C4-2B (cell line): ENCODE measurements around the gene MT1B.
"Not testable (repeated sequence)": the region's sequence is repeated elsewhere in the genome, so short reads cannot be mapped to it uniquely, and the experiment has no call there.

Source experiments
- H3K27ac ChIP-seq: fragments of 450-650 bp; 2 replicates; pipeline ENCODE4 v1.5.1; 2017
- CTCF ChIP-seq: fragments of 450-650 bp; conservative IDR thresholded peaks from 2 replicates; pipeline ENCODE4 v1.5.1; 2017; ENCODE audit warnings: mild to moderate bottlenecking
- ZFX ChIP-seq: fragments of 450-650 bp; IDR thresholded peaks from 2 replicates; pipeline ENCODE4 v1.6.1; 2017

Gene MT1B

GRCh38 chr16:56667581-56668571 lies 16.2 kb downstream of the MT1B start, which contains the start of gene MT1G:
Gene MT1G (minus strand): TSS chr16:56668065. CDS start chr16:56667993, 72 bp downstream.
- no peak within 1 kb of the TSS for H3K27ac ChIP-seq
- TF ChIP-seq CTCF (no peak), ZFX (no peak)

- TF ChIP-seq ZFX (no peak), CTCF (no peak)
- H3K27ac ChIP-seq: no peak within 1 kb of the TSS
These were observed 17.5 kb downstream of the MT1B start, which contains the start of gene MT1H for GRCh38 chr16:56669005-56669839. Gene MT1H (plus strand): TSS chr16:56669814. CDS start chr16:56669885, 71 bp downstream.

GRCh38 chr16:56669840-56670619 lies 18.3 kb downstream of the MT1B start:
- no peak overlapping the region for H3K27ac ChIP-seq
- no peak for TF ChIP-seq ZFX
- TF ChIP-seq CTCF: no peak

- TF ChIP-seq ZFX (no peak), CTCF (no peak)
- no peak overlapping the region for H3K27ac ChIP-seq
These were observed 18.9 kb downstream of the MT1B start for GRCh38 chr16:56670620-56670934.

- not testable (repeated sequence) for H3K27ac ChIP-seq
These were observed 20.0 kb downstream of the MT1B start for GRCh38 chr16:56671691-56672090.

- not testable (repeated sequence) for H3K27ac ChIP-seq
These were observed 20.5 kb downstream of the MT1B start for GRCh38 chr16:56672171-56672570.

GRCh38 chr16:56672761-56673536 lies 21.3 kb downstream of the MT1B start:
- no peak overlapping the region for H3K27ac ChIP-seq
- TF ChIP-seq CTCF: no peak
- TF ChIP-seq ZFX: no peak
